SJSA1 (cell line): ENCODE measurements around the gene FMNL2. TPM values are rescaled to one million over a fixed set of nuclear protein-coding genes. Genes with fewer than 3 reads are reported as not detected.

Source experiments
- DNase-seq, 2 experiments: peaks; one replicate each; pipeline ENCODE4 v3.0.0-alpha.2; 2015 to 2020; ENCODE audit warnings: low spot score in 2 of 2, low read depth in 1 of 2
- H3K27ac ChIP-seq: fragments of 250-450 bp; sonication (Bioruptor Pico); 2 replicates; pipeline ENCODE4 v1.5.1; 2020; ENCODE audit warnings: mild to moderate bottlenecking, moderate library complexity
- H3K27me3 ChIP-seq: fragments of 250-450 bp; sonication (Bioruptor Pico); replicated peaks from 2 replicates; pipeline ENCODE4 v1.5.1; 2020; ENCODE audit warnings: mild to moderate bottlenecking, moderate library complexity
- H3K36me3 ChIP-seq: fragments of 250-450 bp; sonication (Bioruptor Pico); 2 replicates; pipeline ENCODE4 v1.5.1; 2020; ENCODE audit warnings: mild to moderate bottlenecking
- H3K4me1 ChIP-seq: fragments of 250-450 bp; sonication (Bioruptor Pico); replicated peaks from 2 replicates; pipeline ENCODE4 v1.6.1; 2021; ENCODE audit warnings: mild to moderate bottlenecking
- H3K4me3 ChIP-seq: fragments of 250-450 bp; sonication (Bioruptor Pico); 2 replicates; pipeline ENCODE4 v1.5.1; 2020; ENCODE audit warnings: mild to moderate bottlenecking
- H3K9me3 ChIP-seq: fragments of 250-450 bp; sonication (Bioruptor Pico); replicated peaks from 2 replicates; pipeline ENCODE4 v1.5.1; 2020; ENCODE audit warnings: mild to moderate bottlenecking
- total RNA-seq: library from RNA; depleted of rRNA; stranded (reverse); fragments of >200 nt; shearing (Covaris generic); gene quantifications from 2 replicates; pipeline ENCODE4 v1.2.3, GENCODE V29; 2014

The FMNL2 gene
- total RNA-seq, 1 experiment from 2014 or later = 12.9 TPM

DNA sequence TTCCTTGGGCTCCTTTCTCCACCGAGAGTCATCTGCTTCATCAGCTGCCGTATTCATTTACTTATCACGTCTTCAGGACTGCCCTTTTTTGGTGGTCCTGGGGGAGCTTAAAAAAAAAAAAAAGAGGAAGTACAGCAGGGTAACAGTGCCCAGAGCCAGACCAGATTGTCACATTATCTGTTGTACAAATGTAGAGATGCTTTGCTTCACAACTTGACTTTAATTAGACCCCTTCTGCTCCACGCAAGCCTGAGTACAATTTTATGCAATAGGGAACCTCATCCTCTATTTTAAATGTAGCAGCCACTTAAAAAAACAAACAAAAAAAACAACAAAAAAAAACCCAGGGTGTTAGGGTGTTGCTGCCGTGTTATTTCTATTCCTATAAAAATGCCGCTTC is 254.0 kb downstream of the FMNL2 start:
- Histone ChIP-seq H3K27ac (no peak overlapping the region), H3K36me3 (no peaks in the 10 kb centered on the region), H3K4me3 (no peak overlapping the region), H3K9me3 (no peaks in the 10 kb centered on the region), H3K4me1 (peaks cover 26% of the 10 kb centered on the region), H3K27me3 (no peaks in the 10 kb centered on the region)
- DNase-seq = no peak

DNA sequence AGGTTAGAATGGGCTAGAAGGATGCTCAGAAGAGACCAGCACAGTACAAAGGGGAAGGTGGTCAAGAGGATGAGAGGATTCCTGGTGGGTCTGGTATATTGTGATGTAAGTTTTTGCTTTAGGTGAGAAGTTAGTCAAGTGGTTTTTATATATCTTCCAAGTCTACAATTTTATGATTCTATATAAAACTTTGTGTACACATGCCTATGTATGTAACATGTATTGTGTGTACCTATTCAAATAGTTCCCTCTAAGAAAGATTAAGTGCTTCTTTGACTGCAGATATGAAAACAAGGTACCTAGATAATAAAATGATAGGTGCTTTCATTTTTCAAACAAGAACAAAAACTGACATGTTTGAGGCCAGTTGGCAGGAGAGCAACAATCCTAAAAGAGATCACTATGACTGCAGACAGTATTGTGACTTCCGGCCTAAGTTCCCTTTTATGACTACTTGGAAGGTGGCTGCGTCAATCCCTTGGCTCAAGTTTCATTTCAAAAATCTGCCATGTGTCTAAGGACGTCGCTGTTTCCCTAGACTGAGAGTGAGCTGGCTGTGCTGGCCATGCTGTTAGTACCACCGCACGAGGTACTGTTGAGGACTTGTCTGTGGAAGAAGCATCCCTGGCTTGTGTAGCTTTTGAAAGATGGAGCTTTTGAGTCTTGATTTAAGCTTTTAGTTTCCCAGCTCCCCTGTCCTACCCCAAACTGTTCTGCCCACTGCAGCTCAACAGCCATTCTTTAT is 259.2 kb downstream of the FMNL2 start:
- Histone ChIP-seq H3K4me1 (no peaks in the 10 kb centered on the region), H3K27me3 (0 out of 2 replicates have a peak, but pooled peaks cover 2% of the 10 kb centered on the region), H3K27ac (no peak overlapping the region), H3K4me3 (no peak overlapping the region), H3K9me3 (no peaks in the 10 kb centered on the region), H3K36me3 (no peaks in the 10 kb centered on the region)
- DNase-seq = no peak

DNA sequence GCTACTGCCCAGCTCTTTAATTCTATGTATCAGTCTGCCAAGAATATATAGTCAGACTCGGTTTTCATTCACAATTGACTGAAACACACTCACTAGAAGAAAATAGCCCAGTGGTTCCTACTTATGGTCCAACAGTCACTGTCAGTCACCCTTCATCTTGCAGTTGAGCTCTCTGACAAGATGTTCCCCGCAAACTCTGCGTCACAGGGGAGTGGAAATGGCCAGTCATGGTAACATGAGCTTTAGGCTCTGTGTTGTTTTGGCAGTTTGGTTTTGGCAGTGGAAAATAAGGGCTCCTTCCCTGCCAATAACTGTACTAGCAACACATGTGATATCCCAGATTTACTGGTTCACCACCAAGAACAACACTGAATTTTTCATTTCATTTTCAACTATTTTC is 259.8 kb downstream of the FMNL2 start:
- Histone ChIP-seq H3K36me3 (no peaks in the 10 kb centered on the region), H3K27ac (no peak overlapping the region), H3K27me3 (0 out of 2 replicates have a peak, but pooled peaks cover 2% of the 10 kb centered on the region), H3K4me1 (no peaks in the 10 kb centered on the region), H3K9me3 (no peaks in the 10 kb centered on the region), H3K4me3 (no peak overlapping the region)
- no peak for DNase-seq

DNA sequence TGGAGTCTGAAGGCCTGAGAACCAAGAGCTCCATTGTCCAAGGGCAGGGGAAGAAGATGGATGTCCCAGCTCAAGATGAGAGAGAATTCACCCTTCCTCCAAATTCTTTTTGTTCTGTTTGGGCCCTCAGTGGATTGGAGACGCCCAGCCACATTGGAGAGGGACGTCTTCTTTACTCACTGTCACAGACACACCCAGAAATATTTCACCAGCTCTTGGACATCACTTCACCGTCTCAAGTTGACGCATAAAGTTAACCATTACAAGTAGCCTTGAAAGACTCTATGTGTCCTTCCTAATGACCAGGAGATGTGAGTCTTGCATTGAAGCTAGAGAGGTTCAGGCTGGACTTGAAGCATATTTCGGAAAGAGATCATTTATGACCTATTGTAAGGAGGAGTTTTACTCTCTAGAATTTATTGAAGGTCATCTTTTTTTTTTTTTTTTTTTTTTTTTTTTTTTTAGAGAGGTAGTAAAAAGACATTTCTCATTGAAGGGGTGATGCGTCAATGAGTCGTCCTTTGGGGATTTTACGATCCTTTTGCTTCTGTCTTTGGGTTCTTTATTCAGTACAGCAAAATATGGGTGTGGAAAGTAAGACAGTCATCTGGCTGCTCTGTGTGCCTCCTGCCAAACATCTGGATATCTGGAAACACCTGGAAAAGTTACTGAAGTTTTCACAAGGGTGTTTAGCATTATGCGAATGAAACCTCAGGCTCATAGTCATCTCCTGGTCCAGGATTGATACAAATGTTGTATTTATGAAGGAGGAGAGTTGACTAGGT is 264.2 kb downstream of the FMNL2 start:
- no peak for DNase-seq
- Histone ChIP-seq H3K27ac (no peak overlapping the region), H3K4me3 (no peak overlapping the region), H3K27me3 (0 out of 2 replicates have a peak, but pooled peaks cover 2% of the 10 kb centered on the region), H3K9me3 (no peaks in the 10 kb centered on the region), H3K4me1 (no peaks in the 10 kb centered on the region), H3K36me3 (no peaks in the 10 kb centered on the region)

DNA sequence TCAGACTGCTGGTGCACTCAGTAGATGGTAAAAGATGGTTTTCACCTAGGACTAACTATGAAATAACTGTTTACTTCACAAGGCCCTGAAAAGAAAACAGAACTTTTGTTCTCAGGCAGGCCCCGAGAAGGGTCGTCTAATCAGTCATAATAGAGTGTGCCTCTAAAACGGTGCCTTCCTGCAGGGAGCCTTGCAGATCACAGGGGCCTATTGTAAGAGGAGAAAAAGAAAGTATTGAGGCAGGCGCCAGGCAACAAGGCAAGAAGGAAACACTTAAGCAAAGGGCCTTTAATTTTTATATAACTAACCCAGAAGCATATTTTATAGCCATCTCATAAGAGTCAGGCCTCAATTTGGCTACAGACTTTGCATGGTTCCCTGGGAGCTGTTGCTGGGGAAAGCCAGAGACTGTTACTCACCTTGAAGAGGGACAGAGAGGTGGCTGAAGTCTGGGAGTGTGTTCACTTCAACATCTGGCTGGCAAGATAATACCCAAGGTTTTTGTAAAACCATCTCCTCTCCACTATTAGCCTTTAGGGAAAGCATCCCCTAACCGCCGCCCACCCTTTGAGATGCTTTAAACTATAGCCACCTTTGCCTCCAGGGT is 265.2 kb downstream of the FMNL2 start:
- Histone ChIP-seq H3K36me3 (no peaks in the 10 kb centered on the region), H3K4me1 (no peaks in the 10 kb centered on the region), H3K9me3 (no peaks in the 10 kb centered on the region), H3K4me3 (no peak overlapping the region), H3K27ac (no peak overlapping the region), H3K27me3 (0 out of 2 replicates have a peak, but pooled peaks cover 2% of the 10 kb centered on the region)
- no peak for DNase-seq

DNA sequence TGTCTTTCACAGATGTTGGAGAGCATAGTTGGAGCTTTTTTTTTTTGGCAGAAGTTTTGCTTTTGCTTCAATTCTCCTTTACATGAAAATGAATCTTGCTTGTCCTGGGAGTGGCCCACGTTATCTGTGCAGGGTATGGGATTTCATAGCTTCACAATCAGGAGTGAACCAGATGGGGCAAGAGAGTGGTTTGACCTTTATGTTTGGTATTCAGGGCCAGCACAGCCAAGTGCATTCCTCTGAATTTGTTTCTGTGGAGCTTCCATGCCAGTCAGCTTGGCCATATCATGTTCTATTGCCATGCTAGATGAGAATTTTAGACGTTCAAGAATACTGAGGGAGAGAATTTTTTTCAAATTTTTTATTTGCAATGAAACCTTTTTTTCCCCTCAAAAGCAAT is 265.7 kb downstream of the FMNL2 start:
- no peak for DNase-seq
- Histone ChIP-seq H3K4me3 (no peak overlapping the region), H3K27me3 (0 out of 2 replicates have a peak, but pooled peaks cover 2% of the 10 kb centered on the region), H3K9me3 (no peaks in the 10 kb centered on the region), H3K4me1 (no peaks in the 10 kb centered on the region), H3K27ac (no peak overlapping the region), H3K36me3 (no peaks in the 10 kb centered on the region)

DNA sequence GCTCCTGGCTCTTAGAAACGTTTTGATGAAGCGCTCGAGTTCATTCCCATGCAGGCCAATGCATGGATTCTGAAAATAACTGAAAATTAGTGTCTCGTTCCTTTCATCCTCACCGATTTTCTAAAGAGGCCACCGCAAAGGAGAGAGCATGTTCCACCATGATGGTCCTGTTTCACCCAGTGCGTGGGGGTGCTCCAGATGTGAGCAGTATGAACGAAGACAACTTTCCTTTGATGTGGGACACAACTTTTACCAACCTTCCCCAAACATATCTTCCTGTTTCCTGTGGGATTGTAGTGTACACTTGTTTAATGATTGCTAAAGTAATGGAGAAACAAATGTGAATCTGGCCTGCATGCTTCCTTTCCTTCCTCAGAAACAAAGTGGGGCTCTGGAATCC is 267.8 kb downstream of the FMNL2 start:
- H3K36me3 ChIP-seq = no peaks in the 10 kb centered on the region
- no peak for DNase-seq
- no peaks in the 10 kb centered on the region for H3K27me3 ChIP-seq
- H3K4me3 ChIP-seq = no peak overlapping the region
- no peaks in the 10 kb centered on the region for H3K4me1 ChIP-seq
- H3K27ac ChIP-seq = no peak overlapping the region
- no peaks in the 10 kb centered on the region for H3K9me3 ChIP-seq

DNA sequence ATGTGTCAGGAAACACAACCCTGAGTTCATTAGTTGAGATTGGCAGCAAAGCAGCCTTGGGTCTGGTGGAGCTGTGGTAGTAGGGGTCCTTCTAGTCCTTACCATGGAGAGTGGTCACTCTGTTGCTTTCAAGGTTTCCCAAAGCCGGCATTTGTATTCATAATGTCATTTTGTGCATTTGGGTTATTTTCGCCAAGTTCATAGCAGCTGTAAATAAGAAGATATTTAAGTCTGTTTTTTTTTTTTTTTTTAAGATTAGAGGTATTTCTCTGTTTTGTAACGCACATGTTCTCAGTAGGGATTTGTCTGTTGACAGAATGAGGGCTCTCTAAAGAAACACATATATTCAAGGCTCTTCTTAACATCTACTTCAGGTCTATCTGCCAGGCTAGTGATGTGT is 268.2 kb downstream of the FMNL2 start:
- no peak for DNase-seq
- Histone ChIP-seq H3K27me3 (no peaks in the 10 kb centered on the region), H3K4me1 (no peaks in the 10 kb centered on the region), H3K36me3 (no peaks in the 10 kb centered on the region), H3K27ac (no peak overlapping the region), H3K9me3 (no peaks in the 10 kb centered on the region), H3K4me3 (no peak overlapping the region)

DNA sequence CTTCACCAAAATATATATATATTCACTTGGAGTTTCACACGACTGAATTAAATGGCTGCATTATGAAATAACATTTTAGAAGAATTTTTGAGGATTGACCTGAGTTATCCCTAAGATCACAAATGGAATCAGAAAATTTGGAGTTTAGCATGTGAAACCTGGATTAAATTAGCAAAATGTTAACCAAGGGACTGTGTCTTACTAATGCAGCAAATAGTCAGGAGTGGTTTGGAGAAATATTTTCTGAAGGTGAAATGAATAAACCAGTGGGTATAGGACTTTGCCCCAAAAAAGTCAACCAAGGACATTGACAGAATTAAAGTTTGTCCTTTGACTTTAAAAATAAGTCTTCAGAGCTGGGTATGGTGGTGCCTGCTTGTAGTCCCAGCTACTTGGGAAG is 271.1 kb downstream of the FMNL2 start:
- Histone ChIP-seq H3K27ac (no peak overlapping the region), H3K36me3 (no peaks in the 10 kb centered on the region), H3K4me1 (no peaks in the 10 kb centered on the region), H3K9me3 (no peaks in the 10 kb centered on the region), H3K4me3 (no peak overlapping the region), H3K27me3 (no peaks in the 10 kb centered on the region)
- no peak for DNase-seq

DNA sequence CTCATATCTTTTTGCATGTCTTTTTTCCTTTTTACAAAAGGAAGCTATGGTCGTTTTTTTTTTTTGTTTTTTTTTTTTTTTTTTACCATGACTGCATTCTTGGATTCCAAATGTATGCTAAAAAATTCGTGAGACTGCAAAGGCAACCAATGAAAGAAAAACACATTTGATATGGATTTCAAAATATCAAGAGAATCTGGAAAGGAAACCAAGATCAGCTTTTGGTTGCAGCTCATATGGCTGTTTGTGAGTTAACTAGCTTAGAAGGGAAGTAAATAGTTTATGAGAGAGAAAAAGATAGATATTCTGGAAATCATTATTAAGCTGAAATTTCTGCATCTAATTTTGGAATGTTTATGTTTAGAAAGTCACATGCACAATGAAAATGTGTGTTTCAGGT is 272.0 kb downstream of the FMNL2 start:
- Histone ChIP-seq H3K27me3 (no peaks in the 10 kb centered on the region), H3K4me1 (no peaks in the 10 kb centered on the region), H3K9me3 (no peaks in the 10 kb centered on the region), H3K36me3 (no peaks in the 10 kb centered on the region), H3K27ac (no peak overlapping the region), H3K4me3 (no peak overlapping the region)
- DNase-seq = no peak

DNA sequence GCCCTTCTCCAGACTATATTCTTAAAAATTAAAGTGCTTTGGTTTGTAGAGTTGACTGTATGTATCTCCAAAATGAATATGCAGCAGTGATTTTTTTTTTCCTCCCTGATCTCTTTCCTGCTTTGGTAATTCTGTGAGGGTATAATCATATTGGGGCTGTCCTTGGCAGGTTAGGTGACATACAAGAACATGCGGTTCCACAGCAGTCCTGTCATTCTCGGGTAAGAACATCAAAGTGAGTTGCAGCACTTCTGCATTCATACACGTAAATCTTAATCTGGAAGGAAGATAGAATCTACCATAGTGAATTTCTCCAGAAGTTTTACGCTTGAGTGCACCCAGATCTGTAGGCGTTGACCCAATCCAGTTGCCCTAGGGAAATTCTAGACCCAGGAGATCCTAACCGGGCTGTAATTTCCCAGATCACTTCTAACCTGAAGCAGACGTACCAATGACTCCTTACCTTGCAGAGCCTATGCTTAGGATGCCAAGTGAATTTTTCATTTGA is 272.9 kb downstream of the FMNL2 start:
- Histone ChIP-seq H3K27ac (no peak overlapping the region), H3K27me3 (no peaks in the 10 kb centered on the region), H3K9me3 (no peaks in the 10 kb centered on the region), H3K4me3 (no peak overlapping the region), H3K36me3 (no peaks in the 10 kb centered on the region), H3K4me1 (no peaks in the 10 kb centered on the region)
- no peak for DNase-seq

DNA sequence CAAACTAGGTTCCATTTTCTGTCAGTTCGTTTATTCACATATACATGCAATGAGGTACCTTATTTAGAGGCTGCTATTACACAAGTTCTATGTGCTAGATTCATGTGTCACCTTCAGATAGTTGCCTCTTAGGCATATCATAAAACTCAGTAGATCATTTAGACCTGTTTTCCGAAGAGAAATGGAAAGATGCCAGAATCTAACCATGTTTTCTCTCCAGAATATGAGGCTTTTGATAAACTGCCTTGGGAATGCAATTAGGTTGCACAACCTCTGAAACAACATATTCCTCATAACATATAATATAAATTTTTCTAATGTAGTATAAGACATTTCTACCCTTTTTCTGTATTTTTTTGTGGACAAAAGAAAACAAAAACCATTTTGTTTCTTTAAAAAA is 274.2 kb downstream of the FMNL2 start:
- no peak for DNase-seq
- H3K9me3 ChIP-seq = no peaks in the 10 kb centered on the region

DNA sequence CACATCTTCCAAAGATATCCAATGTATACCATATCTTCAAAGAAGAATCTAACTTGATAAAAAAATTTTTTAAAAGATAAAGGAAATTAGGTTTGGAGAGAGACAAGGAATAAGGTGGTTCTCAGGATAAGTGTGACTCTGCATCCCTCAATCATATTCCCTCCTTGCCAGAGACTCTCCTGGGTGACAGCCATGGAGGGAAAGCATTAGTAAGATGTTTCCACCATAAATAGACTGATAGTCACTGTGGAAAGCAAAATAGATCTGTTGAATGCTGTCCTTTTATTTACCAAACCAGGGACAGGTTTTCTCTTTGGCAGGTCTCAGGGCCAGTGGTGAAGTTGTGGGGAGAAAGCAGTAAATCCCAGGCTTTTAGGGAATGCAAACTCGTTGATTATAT is 274.7 kb downstream of the FMNL2 start:
- no peaks in the 10 kb centered on the region for H3K9me3 ChIP-seq
- H3K27ac ChIP-seq = no peak overlapping the region
- no peak overlapping the region for H3K4me3 ChIP-seq
- no peak for DNase-seq
- H3K36me3 ChIP-seq = no peaks in the 10 kb centered on the region
- H3K27me3 ChIP-seq = no peaks in the 10 kb centered on the region
- H3K4me1 ChIP-seq = no peaks in the 10 kb centered on the region

More for the DNA sequence above, 274.2 kb downstream of the FMNL2 start:
- no peak overlapping the region for H3K27ac ChIP-seq
- H3K36me3 ChIP-seq = no peaks in the 10 kb centered on the region
- H3K27me3 ChIP-seq = no peaks in the 10 kb centered on the region
- H3K4me1 ChIP-seq = no peaks in the 10 kb centered on the region
- no peak overlapping the region for H3K4me3 ChIP-seq
